ENCODE measurements around the gene MDP1.

GRCh38 chr14:24194186-24194872, 21.5 kb downstream of the MDP1 start:
- TF ChIP-seq, protein P1, sequence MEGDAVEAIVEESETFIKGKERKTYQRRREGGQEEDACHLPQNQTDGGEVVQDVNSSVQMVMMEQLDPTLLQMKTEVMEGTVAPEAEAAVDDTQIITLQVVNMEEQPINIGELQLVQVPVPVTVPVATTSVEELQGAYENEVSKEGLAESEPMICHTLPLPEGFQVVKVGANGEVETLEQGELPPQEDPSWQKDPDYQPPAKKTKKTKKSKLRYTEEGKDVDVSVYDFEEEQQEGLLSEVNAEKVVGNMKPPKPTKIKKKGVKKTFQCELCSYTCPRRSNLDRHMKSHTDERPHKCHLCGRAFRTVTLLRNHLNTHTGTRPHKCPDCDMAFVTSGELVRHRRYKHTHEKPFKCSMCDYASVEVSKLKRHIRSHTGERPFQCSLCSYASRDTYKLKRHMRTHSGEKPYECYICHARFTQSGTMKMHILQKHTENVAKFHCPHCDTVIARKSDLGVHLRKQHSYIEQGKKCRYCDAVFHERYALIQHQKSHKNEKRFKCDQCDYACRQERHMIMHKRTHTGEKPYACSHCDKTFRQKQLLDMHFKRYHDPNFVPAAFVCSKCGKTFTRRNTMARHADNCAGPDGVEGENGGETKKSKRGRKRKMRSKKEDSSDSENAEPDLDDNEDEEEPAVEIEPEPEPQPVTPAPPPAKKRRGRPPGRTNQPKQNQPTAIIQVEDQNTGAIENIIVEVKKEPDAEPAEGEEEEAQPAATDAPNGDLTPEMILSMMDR (IDR thresholded peaks at IDR 0.05), result no peak
- TF ChIP-seq POLR2A (IDR thresholded peaks at IDR 0.05), result no peak

All from uterus (tissue), 2 donors.